Thoracic aorta (tissue), 2 donors: ENCODE results near the gene UGGT2. TPM values are rescaled to one million over a fixed set of nuclear protein-coding genes. Genes with fewer than 3 reads are reported as not detected.
A peak's percentile ranks its signal among the peaks of the same experiment; 100 is the strongest.

Source experiments
- ATAC-seq: fragments of 150-250 bp; one replicate; pipeline ENCODE4 v1.8.0; 2017; ENCODE audit warnings: low read depth; ENCODE audit not compliant: insufficient number of reproducible peaks, low FRiP score
- DNase-seq: peaks from one replicate; pipeline ENCODE4 v3.0.0-alpha.2; 2020; ENCODE audit warnings: low spot score
- H3K27ac ChIP-seq, 2 donors: fragments of 200-600 bp; sonication (generic); 1 replicate in 1 of 2; 2 replicates in 1 of 2; pipeline ENCODE4 v1.5.1; 2016; ENCODE audit warnings: mild to moderate bottlenecking in 2 of 2, moderate library complexity in 2 of 2
- H3K27me3 ChIP-seq: fragments of 200-600 bp; sonication (generic); replicated peaks from 2 replicates; pipeline ENCODE4 v1.6.0; 2016; ENCODE audit warnings: mild to moderate bottlenecking; ENCODE audit not compliant: insufficient read depth
- H3K36me3 ChIP-seq: fragments of 200-600 bp; sonication (generic); one replicate; pipeline ENCODE4 v1.5.1; 2016
- H3K4me1 ChIP-seq, 2 donors: fragments of 200-600 bp; sonication (generic); 1 replicate in 1 of 2; 2 replicates in 1 of 2; pipeline versions ENCODE4 v1.5.1 to v1.6.0; 2016; ENCODE audit warnings: low read depth in 2 of 2, mild to moderate bottlenecking in 1 of 2; ENCODE audit not compliant: control insufficient read depth in 1 of 2
- H3K4me3 ChIP-seq: fragments of 200-600 bp; sonication (generic); 2 replicates; pipeline ENCODE4 v1.5.1; 2016; ENCODE audit warnings: mild to moderate bottlenecking
- H3K9me3 ChIP-seq: fragments of 200-600 bp; sonication (generic); 2 replicates; pipeline ENCODE4 v1.5.1; 2016
- total RNA-seq, 2 donors: library from RNA; depleted of rRNA; stranded (reverse); fragments of >200 nt; gene quantifications; one replicate each; pipeline versions ENCODE4 v1.1.0 to v1.2.3, GENCODE V29; 2016
- TF ChIP-seq, protein P1 (sequence below): fragments of 200-600 bp; sonication (generic); IDR thresholded peaks from one replicate; pipeline ENCODE4 v1.5.1; 2019; ENCODE audit warnings: antibody characterized with exemption

The UGGT2 gene
- total RNA-seq, 2 donors from 2014 or later, result 80.8 to 116 TPM

DNA sequence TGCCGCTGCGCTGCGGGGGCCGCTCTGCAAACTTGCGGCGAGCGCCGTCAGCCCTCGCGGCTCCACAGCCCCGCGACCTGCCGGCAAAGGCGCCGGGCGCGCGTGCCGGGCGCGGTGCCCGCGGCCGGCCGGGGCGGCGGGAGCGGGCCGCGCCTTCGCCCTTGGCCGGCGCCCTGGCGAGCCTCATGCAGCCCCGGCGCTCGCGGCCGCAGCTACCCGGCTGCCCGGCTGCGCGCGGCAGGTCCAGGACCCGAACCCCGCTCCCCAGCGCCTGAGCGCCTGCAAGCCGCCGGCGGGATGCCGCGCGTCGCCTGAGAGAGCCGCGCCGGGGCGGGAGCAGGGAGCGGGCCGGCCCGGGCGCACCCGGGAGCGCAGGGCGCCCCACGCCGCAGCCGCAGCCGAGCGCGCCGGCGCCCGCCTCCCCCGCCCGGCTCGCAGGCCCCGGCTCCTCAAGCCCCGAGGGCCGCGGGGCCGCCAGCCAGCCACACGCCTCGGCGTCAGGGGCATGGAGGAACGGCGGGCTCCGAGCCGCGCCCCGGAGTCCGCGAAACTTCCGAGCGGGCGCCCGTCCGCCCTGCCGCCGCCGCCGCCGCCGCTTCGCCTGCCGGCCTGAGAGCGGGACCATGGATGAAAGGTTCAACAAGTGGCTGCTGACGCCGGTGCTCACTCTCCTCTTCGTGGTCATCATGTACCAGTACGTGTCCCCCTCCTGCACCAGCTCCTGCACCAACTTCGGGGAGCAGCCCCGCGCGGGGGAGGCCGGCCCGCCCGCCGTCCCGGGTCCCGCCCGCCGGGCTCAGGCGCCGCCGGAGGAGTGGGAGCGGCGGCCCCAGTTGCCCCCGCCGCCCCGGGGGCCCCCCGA, 37.3 kb upstream of the UGGT2 start:
- no peaks in the 10 kb centered on the region for H3K27me3 ChIP-seq

DNA sequence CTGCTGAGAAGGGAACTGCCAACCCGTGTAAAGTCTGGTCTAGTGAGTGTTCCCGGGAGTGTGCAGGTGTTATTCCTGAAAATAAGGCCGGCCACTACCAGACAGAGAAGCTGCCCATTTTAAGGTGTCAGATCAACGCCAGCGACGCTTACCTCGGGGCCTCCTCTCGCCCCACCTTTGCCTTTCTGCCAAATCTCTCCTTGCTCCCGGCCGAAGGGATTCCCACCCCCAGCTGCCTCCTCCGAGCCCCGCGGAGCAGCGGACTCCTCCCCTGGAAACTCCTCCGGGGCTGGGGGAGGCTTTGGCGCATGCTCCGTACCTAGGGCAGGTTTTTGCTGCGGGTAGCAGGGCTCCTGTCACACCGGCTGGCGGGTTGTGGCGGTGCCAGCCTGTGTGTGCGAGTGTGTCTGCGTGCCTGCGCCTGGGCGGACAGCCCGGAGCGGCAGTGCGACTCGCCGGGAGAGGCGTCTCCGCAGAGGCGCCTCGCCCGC, 36.6 kb upstream of the UGGT2 start, which contains the start of gene HS6ST3:
Gene HS6ST3 (plus strand): TSS at position 359 of the 491 bp plus-strand sequence.
- no peak for ATAC-seq
- H3K27me3 ChIP-seq, result no peaks in the 10 kb centered on the region
- DNase-seq, result no peak
- H3K4me3 ChIP-seq, result peak within 1 kb of the TSS; percentile 73
- H3K36me3 ChIP-seq, result no peaks in the 10 kb centered on the region
- no peaks in the 10 kb centered on the region for H3K9me3 ChIP-seq
- no peak within 1 kb of the TSS for H3K27ac ChIP-seq
- peaks cover 3 to 14% of the 10 kb centered on the region in 2 donors for H3K4me1 ChIP-seq
- TF ChIP-seq, protein P1, sequence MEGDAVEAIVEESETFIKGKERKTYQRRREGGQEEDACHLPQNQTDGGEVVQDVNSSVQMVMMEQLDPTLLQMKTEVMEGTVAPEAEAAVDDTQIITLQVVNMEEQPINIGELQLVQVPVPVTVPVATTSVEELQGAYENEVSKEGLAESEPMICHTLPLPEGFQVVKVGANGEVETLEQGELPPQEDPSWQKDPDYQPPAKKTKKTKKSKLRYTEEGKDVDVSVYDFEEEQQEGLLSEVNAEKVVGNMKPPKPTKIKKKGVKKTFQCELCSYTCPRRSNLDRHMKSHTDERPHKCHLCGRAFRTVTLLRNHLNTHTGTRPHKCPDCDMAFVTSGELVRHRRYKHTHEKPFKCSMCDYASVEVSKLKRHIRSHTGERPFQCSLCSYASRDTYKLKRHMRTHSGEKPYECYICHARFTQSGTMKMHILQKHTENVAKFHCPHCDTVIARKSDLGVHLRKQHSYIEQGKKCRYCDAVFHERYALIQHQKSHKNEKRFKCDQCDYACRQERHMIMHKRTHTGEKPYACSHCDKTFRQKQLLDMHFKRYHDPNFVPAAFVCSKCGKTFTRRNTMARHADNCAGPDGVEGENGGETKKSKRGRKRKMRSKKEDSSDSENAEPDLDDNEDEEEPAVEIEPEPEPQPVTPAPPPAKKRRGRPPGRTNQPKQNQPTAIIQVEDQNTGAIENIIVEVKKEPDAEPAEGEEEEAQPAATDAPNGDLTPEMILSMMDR, result no peak

More for the DNA sequence above, 37.3 kb upstream of the UGGT2 start:
- DNase-seq (no peak), ATAC-seq (no peak)
- H3K27ac ChIP-seq, result no peak overlapping the region
- no peaks in the 10 kb centered on the region for H3K36me3 ChIP-seq
- peak overlapping the region; percentile 73 for H3K4me3 ChIP-seq
- peaks cover 3 to 14% of the 10 kb centered on the region in 2 donors for H3K4me1 ChIP-seq
- TF ChIP-seq, protein P1, result no peak
- H3K9me3 ChIP-seq, result no peaks in the 10 kb centered on the region

DNA sequence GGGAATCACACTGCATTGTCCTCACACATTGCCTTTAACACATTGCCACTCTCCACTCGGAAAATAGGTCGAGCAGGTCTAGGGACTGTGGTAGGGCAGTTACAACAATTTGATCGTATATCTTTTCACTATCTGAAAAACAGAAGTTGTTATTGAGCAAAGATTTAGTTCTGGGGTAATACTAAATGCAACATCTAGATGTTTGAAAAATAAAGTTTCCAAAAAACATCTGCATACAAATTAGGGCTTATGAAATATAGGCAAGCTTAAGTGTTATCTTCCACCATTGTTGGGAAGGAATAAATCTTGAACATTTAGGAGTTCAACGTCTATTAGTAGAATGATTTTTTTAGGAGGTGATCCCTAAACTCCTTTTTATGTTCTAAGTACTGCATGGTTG, 35.9 kb upstream of the UGGT2 start:
- H3K4me1 ChIP-seq, result peaks cover 3 to 14% of the 10 kb centered on the region in 2 donors

DNA sequence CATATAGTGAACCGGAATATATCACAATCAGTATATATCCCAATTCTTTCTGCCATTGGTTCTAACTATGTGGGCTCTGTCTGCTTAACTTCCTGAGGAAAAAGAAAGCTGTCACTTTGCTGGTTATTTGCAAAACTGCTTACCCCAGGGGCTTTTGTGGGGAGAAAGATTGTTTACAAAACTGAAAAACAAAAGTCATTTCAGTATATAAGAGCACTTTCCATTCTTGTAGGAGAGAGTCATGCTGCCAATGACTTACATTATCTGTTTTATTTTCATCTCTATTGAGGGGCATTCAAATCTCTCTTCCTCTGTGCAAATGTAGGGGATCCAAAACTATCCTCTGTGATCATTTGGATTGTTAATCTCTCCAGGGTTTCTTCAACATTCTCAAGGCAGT, 33.5 kb upstream of the UGGT2 start:
- H3K4me3 ChIP-seq, result no peak overlapping the region
- no peaks in the 10 kb centered on the region for H3K27me3 ChIP-seq
- peaks cover 3 to 6% of the 10 kb centered on the region in 2 donors for H3K4me1 ChIP-seq
- TF ChIP-seq, protein P1, result no peak
- no peaks in the 10 kb centered on the region for H3K36me3 ChIP-seq
- no peaks in the 10 kb centered on the region for H3K9me3 ChIP-seq
- DNase-seq (no peak), ATAC-seq (no peak)
- no peak overlapping the region for H3K27ac ChIP-seq

More for the DNA sequence above, 35.9 kb upstream of the UGGT2 start:
- H3K27ac ChIP-seq, result no peak overlapping the region
- no peak for ATAC-seq
- H3K36me3 ChIP-seq, result no peaks in the 10 kb centered on the region
- H3K27me3 ChIP-seq, result no peaks in the 10 kb centered on the region
- no peaks in the 10 kb centered on the region for H3K9me3 ChIP-seq
- no peak overlapping the region for H3K4me3 ChIP-seq
- TF ChIP-seq, protein P1, result no peak
- no peak for DNase-seq

DNA sequence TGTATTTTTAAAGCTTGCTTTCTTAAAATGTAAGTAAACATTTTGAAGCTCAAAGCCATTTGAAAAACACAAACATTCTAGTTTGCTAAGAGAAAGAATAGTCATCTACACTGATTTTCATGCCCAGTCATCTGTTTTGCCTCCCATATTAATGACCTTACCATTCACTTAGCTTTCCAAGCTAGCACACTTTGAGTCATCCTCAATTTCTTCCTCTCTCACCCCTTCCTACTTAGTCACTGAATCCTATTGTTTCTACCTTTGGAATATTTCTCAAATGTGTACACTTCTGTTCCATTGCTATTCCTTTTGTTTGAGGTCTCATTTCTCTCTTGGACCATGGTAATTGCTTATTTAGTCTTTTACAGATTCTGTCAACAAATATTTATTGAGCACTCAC, 29.4 kb upstream of the UGGT2 start:
- TF ChIP-seq, protein P1, result no peak
- H3K9me3 ChIP-seq, result no peaks in the 10 kb centered on the region
- no peak overlapping the region for H3K4me3 ChIP-seq
- no peak overlapping the region for H3K27ac ChIP-seq
- no peaks in the 10 kb centered on the region for H3K36me3 ChIP-seq
- ATAC-seq, result no peak
- DNase-seq, result no peak
- H3K4me1 ChIP-seq, result no peaks in the 10 kb centered on the region
- no peaks in the 10 kb centered on the region for H3K27me3 ChIP-seq
